Skin epidermis (tissue), 12 donors: ENCODE measurements around the gene CEP170.
A peak's percentile ranks its signal among the peaks of the same experiment; 100 is the strongest.
"Not testable (repeated sequence)": the region's sequence is repeated elsewhere in the genome, so short reads cannot be mapped to it uniquely, and the experiment has no call there.

Experiments
- H3K27ac ChIP-seq, 21 experiments: fragments of 200-600 bp; sonication (generic) in 11 of 21; one replicate each; pipeline ENCODE4 v1.5.0; 2020; ENCODE audit warnings: mild to moderate bottlenecking in 3 of 21, inconsistent platforms in 2 of 21, moderate library complexity in 2 of 21
- H3K4me3 ChIP-seq, 7 experiments: fragments of 200-600 bp; sonication (generic) in 2 of 7; one replicate each; pipeline ENCODE4 v1.5.0; 2020; ENCODE audit warnings: inconsistent platforms in 2 of 7, mild to moderate bottlenecking in 2 of 7, moderate library complexity in 1 of 7

CEP170 gene

DNA sequence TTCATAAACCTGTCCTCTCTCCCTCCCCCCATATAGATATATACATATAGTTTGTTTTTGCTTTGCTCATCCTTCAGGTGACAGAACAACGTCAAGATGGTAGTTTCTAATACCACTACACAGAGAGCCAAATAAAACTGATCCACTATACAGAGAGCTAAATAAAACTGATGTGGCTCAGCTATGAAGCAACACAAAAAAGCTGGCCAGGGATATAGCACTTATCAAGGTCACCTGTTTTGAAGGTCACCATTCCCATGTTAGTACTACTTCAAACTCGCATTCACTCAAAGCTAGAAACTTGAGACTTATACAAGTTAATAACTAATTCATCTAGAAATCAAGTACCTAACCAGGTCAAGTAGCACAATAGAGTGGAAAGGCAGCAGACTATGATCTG lies 61.8 kb downstream of the CEP170 start:
- H3K27ac ChIP-seq, H3K4me3 ChIP-seq: not testable (repeated sequence)

DNA sequence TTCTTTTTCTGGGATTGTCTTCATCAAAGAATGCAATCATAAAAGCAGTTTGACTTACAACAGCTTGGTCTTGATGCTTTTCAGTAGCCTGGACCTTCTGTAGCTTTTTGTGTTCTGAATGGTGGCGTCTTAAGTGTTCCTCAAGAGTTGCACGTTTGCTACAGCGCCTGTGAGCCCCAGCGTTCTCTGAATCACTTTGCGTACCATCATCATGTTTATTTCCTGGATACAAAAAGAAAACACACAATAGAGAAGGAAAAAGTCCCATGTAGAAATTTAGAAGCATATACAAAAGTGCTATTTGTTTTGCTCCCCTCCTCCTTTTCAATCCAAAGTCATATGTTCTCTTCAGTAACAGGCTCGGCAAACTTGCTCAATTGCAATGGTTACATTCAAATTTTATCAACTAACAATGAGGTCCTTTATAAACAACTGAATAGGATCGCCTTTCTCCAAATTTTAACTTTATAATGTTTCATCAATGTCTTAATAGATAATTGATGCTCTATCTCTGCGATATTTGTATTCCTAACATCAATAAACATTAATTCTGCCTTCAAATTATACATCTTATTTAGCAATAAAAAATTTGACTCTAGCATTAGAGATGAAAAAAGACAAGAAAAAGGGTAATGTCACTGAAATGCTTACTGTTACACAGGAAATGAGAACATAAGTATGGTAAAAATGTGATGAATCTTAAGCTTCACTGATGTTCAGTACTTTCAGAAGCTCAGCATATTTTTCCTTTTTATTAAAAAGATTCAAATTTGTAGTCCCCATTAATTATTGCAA lies 68.7 kb downstream of the CEP170 start:
- peak overlapping the region in 1 of 21 experiments; percentile 27 for H3K27ac ChIP-seq

DNA sequence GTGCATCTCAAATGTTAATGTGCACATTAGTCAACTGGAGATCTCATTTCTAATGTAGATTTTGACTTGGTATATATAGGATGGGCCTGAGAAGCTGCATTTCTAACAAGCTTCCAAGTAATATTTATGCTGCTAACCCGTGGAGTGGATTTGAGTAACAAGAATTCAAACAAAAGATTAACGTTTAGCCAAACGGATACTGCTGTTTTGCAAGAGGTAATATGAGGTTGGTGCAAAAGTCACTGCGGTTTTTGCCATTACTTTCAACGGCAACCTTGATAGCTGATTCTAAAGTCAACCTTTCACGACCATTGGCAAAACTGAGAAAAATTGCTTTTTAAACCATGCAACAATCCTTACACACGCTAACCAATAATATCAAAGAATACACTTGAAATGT lies 70.3 kb downstream of the CEP170 start:
- not testable (repeated sequence) for H3K4me3 ChIP-seq, H3K27ac ChIP-seq

More for the DNA sequence above, 68.7 kb downstream of the CEP170 start:
- H3K4me3 ChIP-seq, result not testable (repeated sequence)

DNA sequence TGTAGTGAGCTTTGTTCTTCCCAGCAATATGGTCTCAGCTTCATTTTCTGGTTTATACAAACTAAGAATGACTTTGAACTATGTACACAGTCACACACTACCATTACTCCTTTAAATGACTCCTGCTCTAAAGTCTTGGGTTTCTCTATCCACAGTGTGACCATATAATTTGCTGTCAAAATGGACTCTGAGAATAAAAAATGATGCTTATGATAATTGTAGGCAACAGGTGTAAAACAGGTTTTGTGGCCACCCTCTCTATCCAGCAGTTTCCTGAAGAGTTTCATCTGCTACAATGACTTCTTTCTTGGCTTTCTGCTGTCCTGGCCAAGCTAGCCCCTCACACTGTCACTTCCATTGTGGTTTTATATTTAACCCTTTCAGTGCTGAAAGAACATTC lies 71.4 kb downstream of the CEP170 start:
- not testable (repeated sequence) for H3K4me3 ChIP-seq, H3K27ac ChIP-seq

DNA sequence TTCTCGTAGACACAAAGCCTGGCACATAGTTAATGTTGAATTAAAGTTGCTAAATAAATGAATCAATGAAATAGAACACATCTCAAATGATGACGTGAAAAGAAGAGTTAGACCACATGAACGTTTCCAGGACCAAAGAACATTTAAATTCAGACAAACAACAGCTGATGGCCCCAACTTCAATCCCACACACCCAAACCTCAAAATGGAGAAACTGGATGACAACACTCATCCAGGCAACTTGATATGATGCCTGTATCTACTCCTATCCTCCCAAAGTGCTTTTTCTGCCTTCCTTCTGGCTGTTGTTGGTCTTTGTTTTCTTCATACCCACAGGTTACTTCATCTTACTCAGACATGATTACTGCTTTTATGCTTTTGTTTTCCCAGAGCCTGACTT lies 71.9 kb downstream of the CEP170 start:
- H3K27ac ChIP-seq, H3K4me3 ChIP-seq: not testable (repeated sequence)

DNA sequence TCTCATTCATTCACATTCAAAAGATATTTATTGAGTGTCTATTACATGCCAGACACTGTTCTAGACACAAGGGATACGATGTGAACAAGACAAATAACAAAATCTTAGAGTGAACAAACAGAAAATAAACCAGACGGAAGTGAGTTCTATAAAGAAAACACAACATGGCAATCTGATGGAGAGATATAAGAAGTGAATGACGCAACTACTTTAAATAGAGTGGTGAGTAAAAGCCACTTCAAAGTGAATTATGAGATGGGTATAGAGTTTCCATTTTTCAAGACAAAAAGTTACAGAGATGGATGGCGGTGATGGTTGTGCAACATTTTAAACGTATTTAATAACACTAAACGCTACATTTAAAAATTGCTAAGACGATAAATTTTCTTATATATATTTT lies 75.4 kb downstream of the CEP170 start:
- Histone ChIP-seq H3K4me3 (no peak overlapping the region), H3K27ac (no peak overlapping the region)

DNA sequence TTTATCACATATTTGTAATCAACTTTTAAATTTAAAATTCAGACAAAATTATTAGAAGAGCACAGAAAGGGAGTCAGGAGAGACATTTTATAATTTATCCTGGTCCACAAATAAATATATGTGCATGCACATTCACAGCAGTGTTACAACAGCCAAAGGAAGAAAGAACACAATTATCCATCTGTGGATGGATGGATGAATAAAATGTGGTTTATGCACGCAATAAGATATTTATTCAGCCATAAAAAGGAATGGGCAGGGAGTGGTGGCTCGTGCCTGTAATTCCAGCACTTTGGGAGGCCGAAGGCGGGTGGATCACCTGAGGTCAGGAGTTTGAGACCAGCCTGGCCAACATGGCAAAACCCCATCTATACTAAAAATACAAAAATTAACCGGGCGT lies 77.3 kb downstream of the CEP170 start:
- not testable (repeated sequence) for H3K4me3 ChIP-seq, H3K27ac ChIP-seq

DNA sequence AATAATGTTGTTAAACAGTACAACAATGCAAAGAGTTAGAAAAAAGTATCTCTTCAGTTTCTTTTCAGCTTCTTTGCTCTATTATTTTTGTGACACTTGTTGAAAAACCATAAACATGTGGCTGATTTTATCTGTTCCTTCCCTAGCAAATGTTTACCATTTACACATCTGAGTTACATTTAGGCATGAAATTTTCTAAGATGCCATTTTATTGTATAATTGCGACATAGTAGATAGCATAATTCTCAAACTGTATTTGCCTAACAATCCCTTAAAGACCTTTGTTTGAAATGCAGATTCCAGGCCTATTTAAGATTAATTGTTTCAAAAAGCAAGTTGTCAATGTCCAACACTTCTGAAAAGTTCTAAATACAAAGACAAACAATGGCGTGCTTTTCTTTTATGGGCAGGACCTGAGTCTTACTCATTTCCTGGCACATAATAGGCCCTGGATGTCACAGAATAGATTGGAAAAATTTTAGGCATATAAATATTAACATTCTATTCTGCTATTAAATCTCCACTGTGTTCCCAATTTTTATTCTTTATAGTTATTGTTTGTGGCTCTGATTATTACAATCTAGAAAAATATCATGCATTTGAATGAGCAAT lies 81.2 kb downstream of the CEP170 start:
- not testable (repeated sequence) for H3K27ac ChIP-seq

DNA sequence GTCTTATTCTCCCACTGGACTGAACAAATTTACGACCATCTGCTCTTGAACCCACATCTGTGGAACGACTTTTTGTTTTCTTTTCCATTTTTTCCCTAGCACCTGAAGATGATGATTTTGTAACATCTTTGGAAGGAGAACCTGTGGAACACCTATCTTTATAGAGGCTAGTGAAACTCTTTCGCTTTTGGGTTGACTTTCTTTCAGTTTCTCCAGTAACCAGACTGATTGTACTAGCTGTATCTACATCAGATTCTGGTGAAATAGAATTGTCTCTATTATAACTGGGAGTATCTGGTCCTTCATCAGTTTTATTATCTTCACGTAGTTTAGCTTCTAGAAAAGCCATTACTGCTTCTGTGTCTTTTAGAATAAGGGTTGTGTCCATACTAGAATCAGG lies 90.2 kb downstream of the CEP170 start:
- H3K4me3 ChIP-seq, H3K27ac ChIP-seq: not testable (repeated sequence)

More for the DNA sequence above, 81.2 kb downstream of the CEP170 start:
- not testable (repeated sequence) for H3K4me3 ChIP-seq

DNA sequence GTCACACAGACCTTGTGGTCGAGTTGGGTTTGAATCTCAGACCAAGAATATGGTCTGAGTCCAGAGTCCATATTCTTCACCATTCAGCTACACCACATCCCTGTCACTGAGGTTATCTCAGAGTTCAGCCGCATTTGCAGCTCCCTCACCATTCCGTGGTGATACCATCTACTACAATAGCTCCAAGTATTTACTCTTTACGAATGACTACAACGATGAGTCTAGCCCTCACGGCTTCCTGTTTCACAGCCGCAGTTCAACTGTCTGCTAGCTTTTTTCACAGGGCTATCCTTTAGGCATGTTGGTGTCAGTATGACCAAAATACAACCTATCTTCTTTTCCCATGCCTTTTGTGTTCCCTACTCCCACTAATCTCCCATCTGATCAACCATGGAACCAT lies 104.2 kb downstream of the CEP170 start:
- H3K4me3 ChIP-seq, H3K27ac ChIP-seq: not testable (repeated sequence)

DNA sequence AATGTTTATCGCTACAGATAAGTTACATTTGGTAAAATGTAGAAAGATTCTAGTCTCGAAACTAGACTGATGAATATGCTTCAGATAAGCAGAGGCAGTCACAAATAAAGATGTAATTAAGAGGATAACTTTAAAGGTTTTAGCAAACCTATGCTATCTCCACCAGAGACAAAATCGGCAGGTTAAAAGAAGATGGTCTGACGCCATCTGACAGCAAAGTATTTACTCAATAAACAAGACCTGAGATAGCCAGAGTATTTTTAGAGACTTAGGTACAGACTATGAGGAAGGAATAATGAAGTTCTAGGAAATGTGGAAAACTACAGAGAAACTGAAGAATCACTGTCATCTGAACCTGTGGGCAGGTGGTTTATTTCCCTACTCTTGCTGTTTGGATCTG lies 106.0 kb downstream of the CEP170 start:
- H3K4me3 ChIP-seq, H3K27ac ChIP-seq: not testable (repeated sequence)

DNA sequence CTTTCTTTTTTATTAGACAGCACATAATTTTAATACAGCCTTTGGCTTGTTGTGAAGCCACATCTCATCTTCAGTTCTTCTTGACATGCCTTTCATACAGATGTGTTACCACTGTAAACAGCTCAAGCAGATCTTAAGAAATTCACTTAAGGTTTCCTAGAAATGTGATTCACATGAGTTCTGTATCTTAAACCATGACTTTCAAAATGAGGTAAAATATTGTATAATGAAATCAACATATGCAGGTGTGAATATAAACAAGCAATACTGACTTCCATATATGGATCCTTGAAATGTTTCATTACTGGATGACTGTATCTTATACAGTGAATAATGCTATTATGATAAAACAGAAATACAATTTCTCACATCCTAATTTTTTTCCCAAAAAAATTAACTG lies 107.7 kb downstream of the CEP170 start:
- not testable (repeated sequence) for H3K27ac ChIP-seq, H3K4me3 ChIP-seq

DNA sequence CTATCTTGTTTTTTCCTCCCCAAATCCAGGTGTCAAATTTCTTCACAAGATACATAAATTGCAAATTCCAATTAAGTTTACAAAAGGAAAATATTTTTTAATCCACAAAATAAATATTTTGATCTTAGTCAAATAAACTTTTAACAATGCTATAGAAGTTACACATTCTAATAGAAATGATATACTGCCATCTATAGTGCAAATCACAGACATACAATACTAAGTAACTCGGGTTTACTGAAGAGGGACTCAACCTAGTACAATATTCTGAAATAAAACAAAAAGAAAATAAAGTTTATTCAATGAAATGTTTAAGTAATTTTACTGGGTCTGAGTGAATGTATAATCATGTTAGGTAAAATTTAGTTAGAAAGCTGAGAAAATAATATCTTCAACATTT lies 114.6 kb downstream of the CEP170 start:
- not testable (repeated sequence) for H3K27ac ChIP-seq

DNA sequence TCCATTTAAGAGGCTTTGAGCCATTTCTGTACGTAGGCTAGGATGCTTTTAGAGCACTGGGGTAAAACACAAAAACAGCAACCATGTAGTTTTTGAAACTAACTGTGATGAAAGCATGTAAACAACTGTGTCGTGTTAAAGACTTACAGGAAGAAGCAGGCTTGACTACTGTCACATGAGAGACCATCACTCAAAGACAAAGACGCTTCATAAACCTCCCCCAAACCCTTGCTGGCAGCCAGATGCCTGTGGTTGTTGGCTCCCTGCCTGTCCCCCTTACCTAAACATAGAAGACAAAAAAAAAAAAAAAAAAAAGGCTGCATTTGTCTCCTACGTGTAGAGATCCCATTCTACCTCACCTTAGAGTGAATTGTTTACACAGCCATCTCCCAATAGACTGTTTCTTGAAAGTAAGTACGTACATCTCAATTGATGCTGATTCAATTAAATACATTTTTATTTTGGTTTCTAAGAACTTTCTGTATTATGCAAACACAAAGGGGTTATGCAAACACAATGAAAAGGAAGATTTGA lies 132.1 kb downstream of the CEP170 start:
- H3K27ac ChIP-seq, H3K4me3 ChIP-seq: not testable (repeated sequence)

More for the DNA sequence above, 114.6 kb downstream of the CEP170 start:
- not testable (repeated sequence) for H3K4me3 ChIP-seq

DNA sequence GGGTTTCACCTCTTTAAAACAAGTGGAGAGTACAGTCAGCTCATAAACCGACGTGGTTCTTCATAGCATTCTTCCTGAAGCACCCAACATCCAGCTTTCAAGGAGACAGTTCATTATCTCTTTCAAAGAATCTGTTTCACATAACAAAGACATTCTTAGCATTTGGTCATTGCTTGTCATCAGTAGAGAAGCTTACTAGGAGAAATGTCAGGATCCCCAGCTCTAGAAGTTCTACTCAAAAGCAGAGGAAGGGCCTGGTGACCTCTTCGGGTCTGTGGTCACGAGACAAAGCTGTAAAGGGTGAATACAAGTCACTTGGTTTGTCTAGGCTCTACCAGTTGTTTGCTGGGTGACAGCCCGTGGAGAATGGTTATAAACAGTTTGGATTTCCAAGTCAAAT lies 133.1 kb downstream of the CEP170 start:
- not testable (repeated sequence) for H3K27ac ChIP-seq, H3K4me3 ChIP-seq

DNA sequence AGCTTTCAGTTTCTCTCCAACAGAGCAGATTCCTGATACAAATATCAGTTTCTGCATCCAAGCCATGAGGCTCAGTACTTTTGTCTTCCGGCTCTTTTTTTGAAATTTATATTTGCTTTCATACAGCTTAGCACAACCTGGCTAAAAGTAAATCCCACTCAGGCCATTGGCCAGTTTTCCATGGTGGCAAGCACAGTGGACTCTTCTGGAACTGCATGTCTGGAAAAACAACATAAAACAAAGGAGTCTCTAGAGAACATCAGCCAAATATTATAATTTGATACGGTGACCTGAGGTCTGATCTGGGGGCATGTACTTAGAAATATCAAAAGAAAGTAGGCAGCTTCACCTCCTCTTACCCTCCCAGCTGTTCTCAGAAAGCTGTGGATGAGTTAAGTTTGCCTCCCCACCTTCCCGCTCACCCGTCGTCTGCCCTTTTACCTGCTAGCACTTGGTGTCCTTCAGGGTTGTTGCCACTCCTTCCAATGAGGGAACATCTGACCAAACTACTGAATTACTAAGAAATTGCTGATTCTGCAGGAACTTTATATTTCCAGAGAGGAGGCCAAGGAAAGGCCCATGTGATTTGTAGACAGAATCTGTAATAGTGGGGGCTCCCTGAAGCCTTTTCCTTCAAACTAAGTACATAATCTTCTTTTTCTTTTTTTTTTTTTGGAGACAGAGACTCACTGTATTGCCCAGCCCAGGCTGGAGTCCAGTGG lies 136.3 kb downstream of the CEP170 start:
- not testable (repeated sequence) for H3K4me3 ChIP-seq, H3K27ac ChIP-seq

DNA sequence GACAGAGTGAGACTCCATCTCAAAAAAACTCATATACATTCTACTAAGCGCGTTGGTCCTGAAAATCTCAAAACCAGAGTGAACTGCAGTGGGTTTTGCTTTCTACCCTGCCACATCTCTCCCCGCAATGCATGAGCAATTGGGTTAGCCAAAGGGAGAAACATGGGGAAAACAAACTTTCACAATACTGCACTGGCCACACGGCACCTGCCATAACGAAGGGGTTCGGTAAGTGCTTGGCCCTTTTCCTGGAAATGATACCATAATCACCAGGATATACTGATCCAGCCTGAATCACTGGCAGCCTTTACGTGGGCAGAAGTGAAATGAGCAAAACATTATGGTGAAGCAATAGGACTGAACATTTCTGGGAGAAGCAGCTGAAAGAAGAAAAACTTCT lies 138.9 kb downstream of the CEP170 start:
- H3K27ac ChIP-seq, result not testable (repeated sequence)

DNA sequence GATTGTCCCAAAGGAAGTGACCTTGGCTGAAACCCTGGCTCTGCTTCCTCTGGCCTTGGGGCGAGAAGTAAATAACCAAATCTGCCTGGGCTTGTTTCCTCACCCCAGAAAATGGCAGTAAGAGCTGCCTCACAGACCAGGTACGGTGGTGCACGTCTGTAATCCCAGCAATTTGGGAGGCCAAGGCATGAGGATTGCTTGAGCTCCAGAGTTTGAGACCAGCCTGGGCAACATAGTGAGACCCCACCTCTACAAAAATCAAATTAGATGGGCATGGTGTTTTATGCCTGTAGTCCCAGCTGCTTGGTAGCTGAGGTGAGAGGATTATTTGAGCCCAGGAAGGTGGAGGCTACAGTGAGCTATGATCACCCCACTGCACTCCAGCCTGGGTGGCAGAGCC lies 140.3 kb downstream of the CEP170 start:
- H3K27ac ChIP-seq, H3K4me3 ChIP-seq: not testable (repeated sequence)

More for the DNA sequence above, 138.9 kb downstream of the CEP170 start:
- not testable (repeated sequence) for H3K4me3 ChIP-seq

DNA sequence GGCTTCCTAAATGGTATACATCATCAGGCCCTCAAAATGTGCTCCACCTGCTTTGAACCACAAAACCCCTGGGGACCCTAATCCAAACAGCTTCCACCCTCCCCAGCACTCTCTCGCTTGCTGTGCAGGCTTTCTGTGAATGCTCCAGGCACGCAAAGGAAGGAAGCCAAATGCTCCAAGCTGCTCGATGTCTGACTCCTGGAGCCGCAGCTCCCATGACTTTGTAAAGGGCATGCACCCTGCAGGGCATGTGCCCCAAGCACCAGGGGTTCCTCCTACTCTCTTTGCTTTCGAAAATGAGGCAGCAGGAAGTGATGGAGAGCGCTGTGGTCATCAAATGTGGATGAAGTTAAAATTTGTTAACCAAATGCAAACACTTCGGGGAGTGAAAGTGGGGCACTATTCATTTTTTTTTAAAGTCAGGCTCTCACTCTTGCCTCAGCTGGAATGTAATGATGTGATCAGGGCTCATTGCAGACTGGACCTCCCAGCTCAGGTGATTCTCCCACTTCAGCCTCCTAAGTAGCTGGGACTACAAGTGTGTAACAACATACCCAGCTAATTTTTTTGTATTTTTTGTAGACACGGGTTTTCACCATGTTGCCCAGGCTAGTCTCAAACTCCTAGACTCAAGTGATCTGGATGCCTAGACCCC lies 140.9 kb downstream of the CEP170 start:
- not testable (repeated sequence) for H3K4me3 ChIP-seq, H3K27ac ChIP-seq

DNA sequence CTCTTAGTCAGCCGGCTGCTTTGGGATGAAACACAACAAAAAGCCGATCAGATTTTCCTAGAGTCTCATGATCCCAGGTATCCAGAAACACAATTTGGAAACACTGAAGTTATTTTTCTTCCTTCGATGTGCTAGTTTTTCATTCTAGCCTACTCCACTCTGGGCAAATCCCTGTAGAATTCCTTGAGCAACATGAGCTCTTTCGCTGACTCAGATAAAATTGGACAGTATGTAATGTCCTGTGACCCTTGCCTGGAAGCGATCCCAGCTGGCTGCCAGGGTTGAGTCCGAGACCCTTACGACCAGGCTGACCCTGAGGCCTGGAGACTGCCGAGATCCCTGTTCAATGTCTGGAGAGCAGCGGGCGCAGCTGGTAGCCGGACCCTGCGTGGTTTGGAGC lies 147.9 kb downstream of the CEP170 start:
- H3K27ac ChIP-seq, H3K4me3 ChIP-seq: not testable (repeated sequence)
